HAP-1 (cell line): Measurements from ENCODE around the gene SHMT1.

ENCODE experiments used
- DNase-seq, 2 experiments: peaks; one replicate each; pipeline ENCODE4 v3.0.0-alpha.2; 2016 to 2020; ENCODE audit warnings: low spot score in 2 of 2
- H3K27me3 ChIP-seq: fragments of 250-450 bp; sonication (Bioruptor Pico); 2 replicates; pipeline ENCODE4 v1.5.1; 2020; ENCODE audit warnings: low read depth, mild to moderate bottlenecking, moderate library complexity
- H3K36me3 ChIP-seq: fragments of 250-450 bp; sonication (Bioruptor Pico); replicated peaks from 2 replicates; pipeline ENCODE4 v1.5.1; 2020; ENCODE audit warnings: mild to moderate bottlenecking
- H3K4me1 ChIP-seq: fragments of 250-450 bp; sonication (Bioruptor Pico); 2 replicates; pipeline ENCODE4 v1.5.1; 2020; ENCODE audit warnings: mild to moderate bottlenecking
- H3K4me3 ChIP-seq: fragments of 250-450 bp; sonication (Bioruptor Pico); 2 replicates; pipeline ENCODE4 v1.5.1; 2020; ENCODE audit warnings: mild to moderate bottlenecking, moderate library complexity
- H3K9me3 ChIP-seq: fragments of 250-450 bp; sonication (Bioruptor Pico); 2 replicates; pipeline ENCODE4 v1.5.1; 2020; ENCODE audit warnings: mild to moderate bottlenecking, moderate library complexity
- in situ Hi-C: fragments of 300-500 bp; cut with MboI; formaldehyde crosslinking; loops from 3 replicates; pipeline ENCODE4 v1.14.3; 2020; ENCODE audit warnings: low sequenced_read_pairs, inconsistent platforms, mixed read lengths

Gene SHMT1

DNA sequence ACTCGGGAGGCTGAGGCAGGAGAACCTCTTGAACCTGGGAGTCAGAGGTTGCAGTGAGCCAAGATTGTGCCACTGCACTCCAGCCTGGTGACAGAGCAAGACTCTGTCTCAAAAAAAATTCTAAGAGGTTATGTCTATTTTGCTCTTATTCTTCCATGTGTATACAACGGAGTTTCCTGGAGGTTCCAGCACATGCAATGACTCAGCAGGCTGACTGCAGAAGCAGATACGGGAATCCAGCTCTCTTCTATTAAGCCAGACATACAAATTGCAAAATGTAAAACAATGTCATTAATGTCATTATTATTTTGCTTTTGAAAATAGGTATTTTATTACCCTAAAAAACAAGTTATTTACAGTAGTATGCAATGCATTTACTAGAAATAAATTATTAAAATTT lies 84.5 kb downstream of the SHMT1 start:
- DNase-seq, result no peak
- in situ Hi-C loops, result no loop called here
- Histone ChIP-seq H3K36me3 (peaks cover 92% of the 10 kb centered on the region), H3K4me1 (no peaks in the 10 kb centered on the region), H3K27me3 (no peaks in the 10 kb centered on the region), H3K4me3 (no peak overlapping the region), H3K9me3 (no peaks in the 10 kb centered on the region)
